GM12874 (cell line): ENCODE data around the gene CUL9.

Experiments
- CTCF ChIP-seq: IDR thresholded peaks from 2 replicates; pipeline ENCODE4 v1.5.1; 2011; ENCODE audit warnings: low read depth, mild to moderate bottlenecking, control low read depth, low read length, moderate library complexity; ENCODE audit not compliant: insufficient read depth

CUL9 gene

GRCh38 chr6:43260791-43261190, 78.8 kb downstream of the CUL9 start:
- no peak for TF ChIP-seq CTCF

GRCh38 chr6:43261198-43261597, 79.2 kb downstream of the CUL9 start:
- no peak for TF ChIP-seq CTCF

- TF ChIP-seq CTCF = no peak
Observed at GRCh38 chr6:43262000-43262779, 80.2 kb downstream of the CUL9 start.

GRCh38 chr6:43262780-43263313, 80.9 kb downstream of the CUL9 start:
- TF ChIP-seq CTCF = no peak

GRCh38 chr6:43263314-43264178, 81.5 kb downstream of the CUL9 start:
- peak; percentile 94 for TF ChIP-seq CTCF

GRCh38 chr6:43264599-43265145, 82.7 kb downstream of the CUL9 start:
- TF ChIP-seq CTCF = no peak

- TF ChIP-seq CTCF = no peak
Observed at GRCh38 chr6:43265564-43265963, 83.6 kb downstream of the CUL9 start.
